A673 (cell line): Measurements from ENCODE around the gene RERGL.

Experiments
- EZH2 ChIP-seq: fragments of 200-600 bp; sonication (generic); IDR thresholded peaks from 2 replicates; pipeline ENCODE4 v1.6.1; 2017; ENCODE audit warnings: borderline replicate concordance, low read depth, mild to moderate bottlenecking, mixed read lengths, antibody characterized with exemption, low read length; ENCODE audit not compliant: poor library complexity, severe bottlenecking
- TF ChIP-seq, protein P1 (sequence below): fragments of 300-800, 200-600 bp; sonication (generic); conservative IDR thresholded peaks from 2 replicates; pipeline ENCODE4 v1.5.1; 2017; ENCODE audit warnings: low read depth, mild to moderate bottlenecking, antibody characterized with exemption, low read length, moderate library complexity, mixed read lengths

DNA sequence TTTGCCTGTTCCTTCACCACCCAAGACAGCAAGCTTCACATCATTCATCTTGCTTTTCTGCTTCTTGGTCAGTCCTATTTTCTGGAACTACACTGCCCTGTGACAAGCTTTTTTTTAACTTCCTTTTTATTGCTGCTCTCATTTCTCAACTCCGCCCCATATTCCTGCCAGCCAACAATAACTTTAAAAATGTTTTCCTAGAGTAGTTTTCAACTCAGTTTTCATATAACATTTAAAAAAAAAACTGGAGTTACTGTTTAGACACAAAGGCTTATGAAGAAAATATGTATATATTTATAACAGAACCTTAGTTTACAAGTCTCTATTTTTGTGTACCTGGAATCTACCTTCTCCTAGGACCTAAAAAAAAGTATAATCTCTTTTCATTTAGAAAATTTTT lies at the start of gene RERGL:
- TF ChIP-seq, protein P1, sequence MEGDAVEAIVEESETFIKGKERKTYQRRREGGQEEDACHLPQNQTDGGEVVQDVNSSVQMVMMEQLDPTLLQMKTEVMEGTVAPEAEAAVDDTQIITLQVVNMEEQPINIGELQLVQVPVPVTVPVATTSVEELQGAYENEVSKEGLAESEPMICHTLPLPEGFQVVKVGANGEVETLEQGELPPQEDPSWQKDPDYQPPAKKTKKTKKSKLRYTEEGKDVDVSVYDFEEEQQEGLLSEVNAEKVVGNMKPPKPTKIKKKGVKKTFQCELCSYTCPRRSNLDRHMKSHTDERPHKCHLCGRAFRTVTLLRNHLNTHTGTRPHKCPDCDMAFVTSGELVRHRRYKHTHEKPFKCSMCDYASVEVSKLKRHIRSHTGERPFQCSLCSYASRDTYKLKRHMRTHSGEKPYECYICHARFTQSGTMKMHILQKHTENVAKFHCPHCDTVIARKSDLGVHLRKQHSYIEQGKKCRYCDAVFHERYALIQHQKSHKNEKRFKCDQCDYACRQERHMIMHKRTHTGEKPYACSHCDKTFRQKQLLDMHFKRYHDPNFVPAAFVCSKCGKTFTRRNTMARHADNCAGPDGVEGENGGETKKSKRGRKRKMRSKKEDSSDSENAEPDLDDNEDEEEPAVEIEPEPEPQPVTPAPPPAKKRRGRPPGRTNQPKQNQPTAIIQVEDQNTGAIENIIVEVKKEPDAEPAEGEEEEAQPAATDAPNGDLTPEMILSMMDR = no peak
- no peak for TF ChIP-seq EZH2
